Measurements from ENCODE around the gene INPP5A. TPM values are rescaled to one million over a fixed set of nuclear protein-coding genes. Genes with fewer than 3 reads are reported as not detected.
"Not testable (repeated sequence)": the region's sequence is repeated elsewhere in the genome, so short reads cannot be mapped to it uniquely, and the experiment has no call there.

INPP5A gene
- total and polyA plus RNA-seq, 10 donors = 11.1 to 41.3 (median 30.8) TPM

DNA sequence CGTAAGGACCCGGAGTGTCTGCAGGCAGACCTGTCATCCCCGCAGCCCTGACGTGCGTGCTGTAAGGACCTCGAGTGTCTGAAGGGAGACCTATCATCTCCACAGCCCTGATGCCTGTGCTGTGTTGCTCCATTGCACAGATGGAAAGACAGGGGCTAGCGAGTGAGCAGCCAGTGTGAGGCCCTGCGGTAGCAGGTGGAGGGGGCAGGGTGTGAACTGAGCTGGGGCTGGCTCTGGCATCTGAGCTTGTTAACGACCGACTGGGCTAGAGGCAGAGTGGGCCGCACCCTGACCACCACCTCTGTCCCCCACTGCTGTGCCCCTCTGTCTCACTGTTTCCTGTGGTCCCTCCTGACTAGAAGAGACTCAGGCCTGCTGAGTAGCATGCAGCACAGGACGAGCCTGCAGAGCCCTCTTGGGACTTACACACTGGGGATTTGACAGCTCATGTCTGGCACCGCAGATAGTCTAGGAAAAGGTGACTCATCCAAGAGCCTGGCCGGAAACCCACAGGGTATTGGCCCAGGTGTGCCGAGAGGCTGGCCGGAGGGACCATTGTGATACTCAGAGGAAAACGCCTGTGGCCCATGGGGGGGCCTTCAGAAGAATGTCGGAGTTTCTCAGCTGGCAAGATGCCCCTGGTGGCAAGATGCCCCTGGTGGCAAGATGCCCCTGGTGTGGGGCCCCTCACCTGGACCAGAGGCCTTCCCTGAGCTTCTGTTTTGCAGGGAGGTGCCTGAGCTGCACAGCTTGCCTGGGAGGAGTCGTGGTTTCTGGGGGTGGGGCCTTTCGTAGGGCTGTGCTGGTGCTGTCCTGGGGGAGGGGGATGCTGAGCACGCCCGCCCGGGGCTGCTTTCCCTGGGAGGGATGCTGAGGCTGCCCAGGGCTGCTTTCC lies 34.3 kb downstream of the INPP5A start:
- no peaks in the 10 kb centered on the region for H3K27me3 ChIP-seq (replicated peaks in 1 of 7)
- peaks cover 43 to 73% (median 53%) of the 10 kb centered on the region in 6 donors for H3K4me1 ChIP-seq
- WGBS, 5 donors = 34 to 49% (median 39%) methylated on average over 20 to 23 of the region's 23 CpGs
- peak; percentile 42 to 61 (median 45) for TF ChIP-seq POLR2AphosphoS5 (IDR thresholded peaks at IDR 0.05)
- TF ChIP-seq POLR2A (IDR thresholded peaks at IDR 0.05) = no peak
- TF ChIP-seq, protein P1, sequence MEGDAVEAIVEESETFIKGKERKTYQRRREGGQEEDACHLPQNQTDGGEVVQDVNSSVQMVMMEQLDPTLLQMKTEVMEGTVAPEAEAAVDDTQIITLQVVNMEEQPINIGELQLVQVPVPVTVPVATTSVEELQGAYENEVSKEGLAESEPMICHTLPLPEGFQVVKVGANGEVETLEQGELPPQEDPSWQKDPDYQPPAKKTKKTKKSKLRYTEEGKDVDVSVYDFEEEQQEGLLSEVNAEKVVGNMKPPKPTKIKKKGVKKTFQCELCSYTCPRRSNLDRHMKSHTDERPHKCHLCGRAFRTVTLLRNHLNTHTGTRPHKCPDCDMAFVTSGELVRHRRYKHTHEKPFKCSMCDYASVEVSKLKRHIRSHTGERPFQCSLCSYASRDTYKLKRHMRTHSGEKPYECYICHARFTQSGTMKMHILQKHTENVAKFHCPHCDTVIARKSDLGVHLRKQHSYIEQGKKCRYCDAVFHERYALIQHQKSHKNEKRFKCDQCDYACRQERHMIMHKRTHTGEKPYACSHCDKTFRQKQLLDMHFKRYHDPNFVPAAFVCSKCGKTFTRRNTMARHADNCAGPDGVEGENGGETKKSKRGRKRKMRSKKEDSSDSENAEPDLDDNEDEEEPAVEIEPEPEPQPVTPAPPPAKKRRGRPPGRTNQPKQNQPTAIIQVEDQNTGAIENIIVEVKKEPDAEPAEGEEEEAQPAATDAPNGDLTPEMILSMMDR (IDR thresholded peaks at IDR 0.05 in 8 of 11, conservative IDR thresholded peaks at IDR 0.05 in 3 of 11) = peak in 1 of 11 experiments; percentile 32
- peak overlapping the region; percentile 13 to 87 (median 68) for H3K27ac ChIP-seq
- H3K4me3 ChIP-seq = peak overlapping the region in 1 of 8 donors; percentile 40
- intact Hi-C loops (cut with DNase I; ENCODE audit: low total_unique reads) = no loop called here
- H3K36me3 ChIP-seq = peaks cover 0 to 3% (median 0%) of the 10 kb centered on the region in 6 donors
- no peaks in the 10 kb centered on the region for H3K9me3 ChIP-seq
- DNase-seq = no peak

DNA sequence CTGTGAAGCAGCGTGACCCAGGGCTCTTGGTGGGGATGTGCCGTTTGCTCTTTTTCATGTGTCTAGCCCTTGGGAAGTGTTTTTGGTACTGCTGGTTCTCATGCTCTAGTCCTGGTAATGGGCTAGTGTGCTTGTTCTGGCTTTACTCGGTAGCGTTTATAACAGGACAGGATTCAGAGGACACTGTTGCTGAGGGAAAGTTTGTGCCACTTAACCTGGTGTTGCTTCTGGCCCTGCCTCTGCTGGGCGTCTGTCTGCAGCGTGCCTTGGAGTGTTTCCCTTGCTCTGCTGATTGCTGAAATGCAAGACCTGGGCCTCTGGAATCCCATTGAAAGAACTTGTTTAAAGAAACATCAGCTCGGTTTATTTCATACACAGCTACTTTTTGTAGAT lies 35.0 kb downstream of the INPP5A start:
- WGBS, 5 donors = 43 to 65% (median 55%) methylated on average over 6 to 7 of the region's 7 CpGs
- Histone ChIP-seq H3K9me3 (no peaks in the 10 kb centered on the region), H3K27ac (peak overlapping the region; percentile 13 to 87 (median 68)), H3K4me3 (peak overlapping the region in 1 of 8 donors; percentile 40), H3K4me1 (peaks cover 43 to 73% (median 57%) of the 10 kb centered on the region in 6 donors), H3K36me3 (peaks cover 0 to 5% (median 0%) of the 10 kb centered on the region in 6 donors), H3K27me3 (replicated peaks in 1 of 7) (no peaks in the 10 kb centered on the region)
- intact Hi-C loops (cut with DNase I; ENCODE audit: low total_unique reads) = no loop called here
- no peak for DNase-seq
- TF ChIP-seq POLR2AphosphoS5 (IDR thresholded peaks at IDR 0.05) (no peak), POLR2A (IDR thresholded peaks at IDR 0.05) (no peak)
- TF ChIP-seq, protein P1 (IDR thresholded peaks at IDR 0.05 in 8 of 11, conservative IDR thresholded peaks at IDR 0.05 in 3 of 11) = no peak

DNA sequence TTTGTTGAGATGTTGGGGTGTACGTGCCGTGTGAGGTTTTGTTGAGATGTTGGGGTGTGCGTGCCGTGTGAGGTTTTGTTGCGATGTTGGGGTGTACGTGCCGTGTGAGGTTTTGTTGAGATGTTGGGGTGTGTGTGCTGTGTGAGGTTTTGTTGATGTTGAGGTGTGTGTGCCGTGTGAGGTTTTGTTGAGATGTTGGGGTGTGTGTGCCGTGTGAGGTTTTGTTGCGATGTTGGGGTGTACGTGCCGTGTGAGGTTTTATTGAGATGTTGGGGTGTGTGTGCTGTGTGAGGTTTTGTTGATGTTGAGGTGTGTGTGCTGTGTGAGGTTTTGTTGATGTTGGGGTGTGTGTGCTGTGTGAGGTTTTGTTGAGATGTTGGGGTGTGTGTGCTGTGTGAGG lies 35.4 kb downstream of the INPP5A start:
- DNase-seq; H3K27me3 ChIP-seq (replicated peaks in 1 of 7); intact Hi-C loops (cut with DNase I; ENCODE audit: low total_unique reads); H3K4me3 ChIP-seq; H3K36me3 ChIP-seq; H3K9me3 ChIP-seq: not testable (repeated sequence)
- 91 to 98% (median 95%) methylated on average over 12 of the region's 12 CpGs for WGBS, 5 donors
- H3K4me1 ChIP-seq = peaks cover 43 to 76% (median 61%) of the 10 kb centered on the region in 6 donors
- peak overlapping the region in 4 of 8 donors; percentile 75 to 87 (median 80) for H3K27ac ChIP-seq

DNA sequence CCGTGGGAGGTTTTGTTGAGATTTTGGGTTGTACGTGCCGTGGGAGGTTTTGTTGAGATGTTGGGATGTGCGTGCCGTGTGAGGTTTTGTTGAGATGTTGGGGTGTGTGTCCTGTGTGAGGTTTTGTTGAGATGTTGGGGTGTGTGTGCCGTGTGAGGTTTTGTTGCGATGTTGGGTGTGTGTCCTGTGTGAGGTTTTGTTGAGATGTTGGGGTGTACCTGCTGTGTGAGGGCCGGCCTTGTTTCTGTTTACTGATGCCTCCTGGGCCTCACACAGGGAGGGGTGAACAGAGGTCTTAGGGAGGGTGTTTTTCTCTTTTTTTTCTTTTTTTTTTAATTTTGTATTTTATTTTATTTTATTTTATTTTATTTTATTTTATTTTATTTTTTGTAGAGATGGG lies 36.7 kb downstream of the INPP5A start:
- H3K4me1 ChIP-seq = peaks cover 43 to 89% (median 73%) of the 10 kb centered on the region in 6 donors
- intact Hi-C loops (cut with DNase I; ENCODE audit: low total_unique reads) = no loop called here
- no peaks in the 10 kb centered on the region for H3K9me3 ChIP-seq
- TF ChIP-seq POLR2A (IDR thresholded peaks at IDR 0.05) (no peak), POLR2AphosphoS5 (IDR thresholded peaks at IDR 0.05) (no peak)
- TF ChIP-seq, protein P1 (IDR thresholded peaks at IDR 0.05 in 8 of 11, conservative IDR thresholded peaks at IDR 0.05 in 3 of 11) = no peak
- no peak overlapping the region for H3K27ac ChIP-seq
- H3K36me3 ChIP-seq = peaks cover 0 to 5% (median 0%) of the 10 kb centered on the region in 6 donors
- no peak for DNase-seq
- 91 to 96% (median 94%) methylated on average over 8 of the region's 8 CpGs for WGBS, 5 donors
- H3K4me3 ChIP-seq = no peak overlapping the region
- H3K27me3 ChIP-seq (replicated peaks in 1 of 7) = no peaks in the 10 kb centered on the region
